Left lung (tissue), 10 donors: ENCODE data around the gene SPATA3. TPM values are rescaled to one million over a fixed set of nuclear protein-coding genes. Genes with fewer than 3 reads are reported as not detected.

Experiments
- ATAC-seq: fragments of 200-7000 bp; cut with Tn5 transposase; one replicate; pipeline ENCODE4 v1.9.1; 2020; ENCODE audit warnings: moderate library complexity
- DNase-seq, 4 donors: peaks; one replicate each; pipeline ENCODE4 v3.0.0-alpha.2; 2013 to 2020
- H3K27ac ChIP-seq, 2 donors: fragments of 200-600 bp; sonication (generic) in 1 of 2; one replicate each; pipeline versions ENCODE4 v1.5.0 to v1.8.0; 2020 to 2021
- H3K27me3 ChIP-seq, 2 donors: fragments of 200-600 bp; sonication (generic) in 1 of 2; one replicate each; pipeline versions ENCODE4 v1.5.0 to v1.8.0; 2020 to 2021
- H3K36me3 ChIP-seq, 2 donors: fragments of 200-600 bp; sonication (generic) in 1 of 2; one replicate each; pipeline versions ENCODE4 v1.5.0 to v1.8.0; 2020 to 2021
- H3K4me1 ChIP-seq, 2 donors: fragments of 200-600 bp; one replicate each; pipeline ENCODE4 v1.8.0; 2021
- H3K4me3 ChIP-seq, 2 donors: fragments of 200-600 bp; sonication (generic) in 1 of 2; one replicate each; pipeline versions ENCODE4 v1.5.0 to v1.8.0; 2020 to 2021; ENCODE audit warnings: mild to moderate bottlenecking in 1 of 2
- H3K9me3 ChIP-seq, 2 donors: fragments of 200-600 bp; sonication (generic) in 1 of 2; one replicate each; pipeline versions ENCODE4 v1.5.0 to v1.8.0; 2020 to 2021
- intact Hi-C, 2 donors: fragments of 100-400 bp; cut with DNase I; formaldehyde crosslinking; loops; one replicate each; pipeline versions ENCODE4 v1.11.2 to v1.14.2; 2022
- polyA plus RNA-seq, 6 donors: library from polyadenylated mRNA; unstranded; fragments of 120-200 nt; gene quantifications; one replicate each; pipeline ENCODE4 v1.2.1, GENCODE V29; 2013; ENCODE audit not compliant: insufficient read length in 6 of 6
- total RNA-seq, 2 donors: library from RNA; stranded (reverse); fragmentation: NEBNext Ultra II Directional; extraction: Animal tissue kit (Norgen Biotek cat#: 25700); gene quantifications; one replicate each; pipeline ENCODE4 v1.2.1, GENCODE V29; 2021
- TF ChIP-seq, protein P1 (sequence below), 2 donors: fragments of 200-600 bp; sonication (generic) in 1 of 2; IDR thresholded peaks; one replicate each; pipeline versions ENCODE4 v1.5.0 to v1.8.0; 2021; ENCODE audit warnings: antibody characterized with exemption in 2 of 2
- donor health status: DM: no; HTN: yes; CAD: no.
- donor health status: DM: no; HTN: no; CAD: no.

SPATA3 gene
- total and polyA plus RNA-seq, 8 donors: 0.16 TPM; not detected in 7

GRCh38 chr2:231013820-231014219 is 17.9 kb downstream of the SPATA3 start:
- H3K36me3 ChIP-seq: no peaks in the 10 kb centered on the region
- TF ChIP-seq, protein P1, sequence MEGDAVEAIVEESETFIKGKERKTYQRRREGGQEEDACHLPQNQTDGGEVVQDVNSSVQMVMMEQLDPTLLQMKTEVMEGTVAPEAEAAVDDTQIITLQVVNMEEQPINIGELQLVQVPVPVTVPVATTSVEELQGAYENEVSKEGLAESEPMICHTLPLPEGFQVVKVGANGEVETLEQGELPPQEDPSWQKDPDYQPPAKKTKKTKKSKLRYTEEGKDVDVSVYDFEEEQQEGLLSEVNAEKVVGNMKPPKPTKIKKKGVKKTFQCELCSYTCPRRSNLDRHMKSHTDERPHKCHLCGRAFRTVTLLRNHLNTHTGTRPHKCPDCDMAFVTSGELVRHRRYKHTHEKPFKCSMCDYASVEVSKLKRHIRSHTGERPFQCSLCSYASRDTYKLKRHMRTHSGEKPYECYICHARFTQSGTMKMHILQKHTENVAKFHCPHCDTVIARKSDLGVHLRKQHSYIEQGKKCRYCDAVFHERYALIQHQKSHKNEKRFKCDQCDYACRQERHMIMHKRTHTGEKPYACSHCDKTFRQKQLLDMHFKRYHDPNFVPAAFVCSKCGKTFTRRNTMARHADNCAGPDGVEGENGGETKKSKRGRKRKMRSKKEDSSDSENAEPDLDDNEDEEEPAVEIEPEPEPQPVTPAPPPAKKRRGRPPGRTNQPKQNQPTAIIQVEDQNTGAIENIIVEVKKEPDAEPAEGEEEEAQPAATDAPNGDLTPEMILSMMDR (IDR thresholded peaks at IDR 0.05): no peak
- no peaks in the 10 kb centered on the region for H3K4me1 ChIP-seq
- ATAC-seq (no peak), DNase-seq (no peak)
- H3K4me3 ChIP-seq: no peak overlapping the region
- H3K9me3 ChIP-seq: no peaks in the 10 kb centered on the region
- H3K27ac ChIP-seq: no peak overlapping the region
- peaks cover 0 to 41% of the 10 kb centered on the region in 2 donors for H3K27me3 ChIP-seq
- intact Hi-C loops: no loop called here

DNA sequence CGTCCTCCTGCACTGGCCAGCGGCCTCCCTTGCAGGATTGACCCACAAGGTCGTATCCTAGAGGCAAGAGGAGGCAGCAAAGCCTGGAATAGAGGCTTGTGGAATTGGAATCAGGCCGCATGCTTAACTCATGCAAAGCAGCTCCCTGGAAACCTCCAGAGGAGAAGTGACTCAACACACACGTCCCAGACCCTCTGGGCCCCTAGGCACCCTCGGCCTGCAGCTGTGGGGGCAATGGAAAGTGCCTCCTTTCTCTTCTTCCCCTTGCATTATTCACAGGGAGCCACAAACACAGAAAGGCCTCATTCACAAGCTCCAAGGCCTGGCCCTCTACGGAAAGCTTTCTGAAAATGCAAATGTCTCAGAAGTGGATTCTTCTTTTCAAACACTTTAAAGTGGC is 19.6 kb downstream of the SPATA3 start:
- peaks cover 0 to 41% of the 10 kb centered on the region in 2 donors for H3K27me3 ChIP-seq
- no peak overlapping the region for H3K27ac ChIP-seq
- H3K4me1 ChIP-seq: no peaks in the 10 kb centered on the region
- no peak overlapping the region for H3K4me3 ChIP-seq
- DNase-seq: no peak
- TF ChIP-seq, protein P1 (IDR thresholded peaks at IDR 0.05): no peak
- intact Hi-C loops: no loop called here
- ATAC-seq: no peak
- no peaks in the 10 kb centered on the region for H3K36me3 ChIP-seq
- H3K9me3 ChIP-seq: no peaks in the 10 kb centered on the region

DNA sequence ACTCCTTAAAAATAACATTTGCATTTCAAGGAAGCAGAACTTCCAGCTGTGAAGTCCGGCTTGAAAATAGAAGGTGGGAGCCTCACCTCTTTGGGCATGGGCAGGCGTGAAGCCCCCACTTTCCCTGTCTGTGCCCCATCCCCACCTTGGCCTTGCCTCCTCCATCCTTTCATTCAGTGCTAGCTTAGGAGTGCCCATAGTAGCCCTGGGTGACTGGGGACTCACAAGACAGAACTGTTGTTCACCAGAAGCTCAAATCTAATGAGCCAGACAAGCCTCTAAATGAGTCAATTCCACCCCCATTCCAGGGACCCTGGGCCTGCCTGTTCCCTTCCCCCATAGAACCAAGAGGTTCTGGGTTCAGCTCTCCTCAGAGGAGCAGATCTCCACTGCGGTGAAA is 20.0 kb downstream of the SPATA3 start:
- Histone ChIP-seq H3K36me3 (no peaks in the 10 kb centered on the region), H3K27me3 (peaks cover 0 to 41% of the 10 kb centered on the region in 2 donors), H3K4me1 (no peaks in the 10 kb centered on the region), H3K9me3 (no peaks in the 10 kb centered on the region), H3K27ac (no peak overlapping the region), H3K4me3 (no peak overlapping the region)
- TF ChIP-seq, protein P1 (IDR thresholded peaks at IDR 0.05): no peak
- intact Hi-C loops: no loop called here
- ATAC-seq (no peak), DNase-seq (no peak)

- ATAC-seq (no peak), DNase-seq (no peak)
- Histone ChIP-seq H3K4me3 (no peak overlapping the region), H3K27me3 (peaks cover 0 to 39% of the 10 kb centered on the region in 2 donors), H3K4me1 (no peaks in the 10 kb centered on the region), H3K27ac (no peak overlapping the region), H3K9me3 (no peaks in the 10 kb centered on the region), H3K36me3 (no peaks in the 10 kb centered on the region)
- TF ChIP-seq, protein P1 (IDR thresholded peaks at IDR 0.05): no peak
- intact Hi-C loops: no loop called here
Observed at GRCh38 chr2:231016566-231017230, 20.8 kb downstream of the SPATA3 start.

DNA sequence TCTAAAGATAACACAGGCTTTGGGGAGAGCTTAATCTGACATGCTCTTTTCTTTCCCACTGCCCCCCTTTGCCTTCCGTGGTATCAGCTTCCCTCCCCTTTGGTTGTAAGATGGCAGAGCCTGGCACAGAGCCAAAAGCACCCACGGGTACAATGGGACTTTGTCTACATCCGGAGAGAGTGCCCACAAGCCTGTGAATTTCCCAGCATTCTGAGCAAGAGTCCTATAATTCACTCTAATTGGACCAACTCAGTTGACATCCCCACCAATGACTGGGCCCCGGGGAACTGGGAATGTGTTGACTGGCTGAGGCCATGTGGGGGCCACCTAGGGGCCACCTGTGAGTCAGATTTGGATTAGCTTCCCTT is 21.3 kb downstream of the SPATA3 start:
- intact Hi-C loops: no loop called here
- no peak for ATAC-seq

More for the DNA sequence above, 21.3 kb downstream of the SPATA3 start:
- DNase-seq: no peak
- H3K4me3 ChIP-seq: no peak overlapping the region
- TF ChIP-seq, protein P1 (IDR thresholded peaks at IDR 0.05): no peak
- H3K27ac ChIP-seq: no peak overlapping the region
- peaks cover 0 to 33% of the 10 kb centered on the region in 2 donors for H3K27me3 ChIP-seq
- no peaks in the 10 kb centered on the region for H3K9me3 ChIP-seq
- H3K36me3 ChIP-seq: no peaks in the 10 kb centered on the region
- H3K4me1 ChIP-seq: no peaks in the 10 kb centered on the region
